ENCODE results near the gene ICAM2.

ICAM2 gene

GRCh38 chr17:63976702-63977101, 43.7 kb downstream of the ICAM2 start:
- POLR2A ChIA-PET: no interaction called here
- no peak for DNase-seq (ENCODE audit: low read depth, low spot score)
- CTCF ChIA-PET: interaction anchor here (1.3 to 3.1 kb wide), 6 partner anchors 10 to 157 kb away, joined by 4 to 11 read pairs (median 6); partner anchors contain the start of gene GH1
- no peak for TF ChIP-seq CTCF (IDR thresholded peaks at IDR 0.05; ENCODE audit: insufficient read depth, low read length, missing control alignments)
- no peak overlapping the region for H3K4me3 ChIP-seq (ENCODE audit: low read depth, low read length)

GRCh38 chr17:63975541-63976092, 44.8 kb downstream of the ICAM2 start:
- H3K4me3 ChIP-seq (ENCODE audit: low read depth, low read length): no peak overlapping the region
- ChIA-PET POLR2A (no interaction called here), CTCF (interaction anchor here (0.8 to 3.1 kb wide), 9 partner anchors 9 to 158 kb away, joined by 3 to 11 read pairs (median 5); no protein-coding TSS in a partner anchor)
- DNase-seq (ENCODE audit: low read depth, low spot score): no peak
- TF ChIP-seq CTCF (IDR thresholded peaks at IDR 0.05; ENCODE audit: insufficient read depth, low read length, missing control alignments): no peak

- no peak for DNase-seq (ENCODE audit: low read depth, low spot score)
- TF ChIP-seq CTCF (IDR thresholded peaks at IDR 0.05; ENCODE audit: insufficient read depth, low read length, missing control alignments): no peak
- ChIA-PET POLR2A (no interaction called here), CTCF (interaction anchor here (0.6 to 3.1 kb wide), 7 partner anchors 11 to 159 kb away, joined by 3 to 11 read pairs (median 5); partner anchors contain the start of gene CSHL1)
- no peak overlapping the region for H3K4me3 ChIP-seq (ENCODE audit: low read depth, low read length)
Observed at GRCh38 chr17:63974594-63975192, 45.7 kb downstream of the ICAM2 start.

GRCh38 chr17:63973930-63974593, 46.4 kb downstream of the ICAM2 start:
- no peak for DNase-seq (ENCODE audit: low read depth, low spot score)
- CTCF ChIA-PET: interaction anchor here (1.0 to 3.1 kb wide), 5 partner anchors 28 to 160 kb away, joined by 3 to 11 read pairs (median 6); partner anchors contain the start of gene CSHL1
- no peak overlapping the region for H3K4me3 ChIP-seq (ENCODE audit: low read depth, low read length)
- POLR2A ChIA-PET: no interaction called here
- no peak for TF ChIP-seq CTCF (IDR thresholded peaks at IDR 0.05; ENCODE audit: insufficient read depth, low read length, missing control alignments)

GRCh38 chr17:63973247-63973646, 47.2 kb downstream of the ICAM2 start:
- POLR2A ChIA-PET: no interaction called here
- DNase-seq (ENCODE audit: low read depth, low spot score): no peak
- TF ChIP-seq CTCF (IDR thresholded peaks at IDR 0.05; ENCODE audit: insufficient read depth, low read length, missing control alignments): no peak
- CTCF ChIA-PET: interaction anchor here (1.2 to 2.5 kb wide), 3 partner anchors 27 to 160 kb away, joined by 3 to 11 read pairs (median 6); no protein-coding TSS in a partner anchor
- H3K4me3 ChIP-seq (ENCODE audit: low read depth, low read length): no peak overlapping the region

- CTCF ChIA-PET: interaction anchor here (2.5 kb wide), 1 partner anchor 26 kb away, joined by 11 read pairs; no protein-coding TSS in a partner anchor
- no peak for TF ChIP-seq CTCF (IDR thresholded peaks at IDR 0.05; ENCODE audit: insufficient read depth, low read length, missing control alignments)
- no peak for DNase-seq (ENCODE audit: low read depth, low spot score)
- POLR2A ChIA-PET: no interaction called here
- H3K4me3 ChIP-seq (ENCODE audit: low read depth, low read length): no peak within 1 kb of the TSS
Observed at GRCh38 chr17:63972796-63973195, 47.6 kb downstream of the ICAM2 start, which contains the start of gene SCN4A. Gene SCN4A (minus strand): TSS chr17:63972918. CDS start chr17:63972841, 77 bp downstream.

Data from AG04449 (cell line).